Activated CD4-positive, alpha-beta T cell treated with anti-CD3 and anti-CD28 coated beads, Interleukin-2, amount 10 ng/mL, durations not matched to agents 24 days and 14 days (primary cell): ENCODE measurements around the gene ALOX15B. TPM values are rescaled to one million over a fixed set of nuclear protein-coding genes. Genes with fewer than 3 reads are reported as not detected.

Experiments
- DNase-seq: peaks from one replicate; pipeline ENCODE4 v3.0.0; 2022
- H3K27ac Mint-ChIP-seq: one replicate; pipeline ENCODE4 v1.8.0; 2022; ENCODE audit warnings: mild to moderate bottlenecking, mixed read lengths
- H3K27me3 Mint-ChIP-seq: one replicate; pipeline ENCODE4 v1.8.0; 2022; ENCODE audit warnings: mixed read lengths
- H3K36me3 Mint-ChIP-seq: one replicate; pipeline ENCODE4 v1.8.0; 2022; ENCODE audit warnings: low read depth, mild to moderate bottlenecking, mixed read lengths
- H3K4me1 Mint-ChIP-seq: one replicate; pipeline ENCODE4 v1.8.0; 2021; ENCODE audit warnings: mixed read lengths
- H3K4me3 Mint-ChIP-seq: one replicate; pipeline ENCODE4 v1.8.0; 2022; ENCODE audit warnings: mild to moderate bottlenecking, moderate library complexity, mixed read lengths
- H3K9me3 Mint-ChIP-seq: one replicate; pipeline ENCODE4 v1.8.0; 2021; ENCODE audit warnings: mixed read lengths
- intact Hi-C: fragments of 100-400 bp; cut with micrococcal nuclease; formaldehyde crosslinking; loops from one replicate; pipeline ENCODE4 v1.15.1; 2023
- total RNA-seq: library from RNA; stranded (reverse); gene quantifications from 2 replicates; pipeline ENCODE4 v1.2.3, GENCODE V29; 2022

The ALOX15B gene
- not detected in 2 replicates for total RNA-seq

GRCh38 chr17:8038954-8039610 is at the start of gene ALOX15B:
Gene ALOX15B, plus strand, starts transcription at chr17:8039059. Its CDS starts 97 bp downstream, at chr17:8039156.
- no peaks in the 10 kb centered on the region for H3K9me3 Mint-ChIP-seq
- no peak for DNase-seq
- intact Hi-C loops, result no loop called here
- peaks cover 2% of the 10 kb centered on the region for H3K4me1 Mint-ChIP-seq
- H3K36me3 Mint-ChIP-seq, result no peaks in the 10 kb centered on the region
- H3K27ac Mint-ChIP-seq, result no peak within 1 kb of the TSS
- H3K4me3 Mint-ChIP-seq, result no peak within 1 kb of the TSS
- H3K27me3 Mint-ChIP-seq, result peaks cover 29% of the 10 kb centered on the region

GRCh38 chr17:7989781-7990655 is 48.8 kb upstream of the ALOX15B start:
- Mint-ChIP-seq H3K9me3 (no peaks in the 10 kb centered on the region), H3K4me1 (peaks cover 19% of the 10 kb centered on the region), H3K27ac (peak overlapping the region; percentile 87), H3K36me3 (no peaks in the 10 kb centered on the region), H3K4me3 (peak overlapping the region; percentile 79), H3K27me3 (peaks cover 22% of the 10 kb centered on the region)
- peak; percentile 98 for DNase-seq
- intact Hi-C loops, result loop anchor here (1.0 to 2.0 kb wide), 4 partner anchors 67 to 247 kb away; no protein-coding TSS in a partner anchor

- intact Hi-C loops, result no loop called here
- Mint-ChIP-seq H3K36me3 (no peaks in the 10 kb centered on the region), H3K27me3 (peaks cover 23% of the 10 kb centered on the region), H3K27ac (no peak overlapping the region), H3K4me1 (peaks cover 23% of the 10 kb centered on the region), H3K9me3 (no peaks in the 10 kb centered on the region), H3K4me3 (no peak overlapping the region)
- no peak for DNase-seq
These were observed 46.3 kb upstream of the ALOX15B start for GRCh38 chr17:7992516-7992915.

- Mint-ChIP-seq H3K9me3 (no peaks in the 10 kb centered on the region), H3K4me1 (peaks cover 23% of the 10 kb centered on the region), H3K27me3 (peaks cover 23% of the 10 kb centered on the region), H3K27ac (peak overlapping the region; percentile 19), H3K4me3 (no peak overlapping the region), H3K36me3 (no peaks in the 10 kb centered on the region)
- intact Hi-C loops, result no loop called here
- DNase-seq, result peak; percentile 67
These were observed 45.9 kb upstream of the ALOX15B start for GRCh38 chr17:7992924-7993323.

GRCh38 chr17:7993972-7994589 is 44.8 kb upstream of the ALOX15B start:
- Mint-ChIP-seq H3K27ac (no peak overlapping the region), H3K36me3 (no peaks in the 10 kb centered on the region), H3K9me3 (no peaks in the 10 kb centered on the region), H3K27me3 (peaks cover 28% of the 10 kb centered on the region), H3K4me3 (no peak overlapping the region), H3K4me1 (peaks cover 20% of the 10 kb centered on the region)
- no peak for DNase-seq
- intact Hi-C loops, result no loop called here

GRCh38 chr17:7995724-7996123 is 43.1 kb upstream of the ALOX15B start:
- intact Hi-C loops, result no loop called here
- peaks cover 37% of the 10 kb centered on the region for H3K27me3 Mint-ChIP-seq
- no peak overlapping the region for H3K4me3 Mint-ChIP-seq
- H3K9me3 Mint-ChIP-seq, result no peaks in the 10 kb centered on the region
- H3K36me3 Mint-ChIP-seq, result no peaks in the 10 kb centered on the region
- no peak overlapping the region for H3K27ac Mint-ChIP-seq
- H3K4me1 Mint-ChIP-seq, result peaks cover 8% of the 10 kb centered on the region
- no peak for DNase-seq

GRCh38 chr17:7997186-7997585 is 41.7 kb upstream of the ALOX15B start:
- Mint-ChIP-seq H3K4me3 (no peak overlapping the region), H3K36me3 (no peaks in the 10 kb centered on the region), H3K9me3 (no peaks in the 10 kb centered on the region), H3K4me1 (peaks cover 7% of the 10 kb centered on the region), H3K27me3 (peaks cover 48% of the 10 kb centered on the region), H3K27ac (no peak overlapping the region)
- DNase-seq, result peak; percentile 83
- intact Hi-C loops, result no loop called here

GRCh38 chr17:8001976-8002720 is 36.7 kb upstream of the ALOX15B start, which contains the start of gene GUCY2D:
Gene GUCY2D, plus strand, starts transcription at chr17:8002615. Its CDS starts 433 bp downstream, at chr17:8003048.
- H3K9me3 Mint-ChIP-seq, result no peaks in the 10 kb centered on the region
- intact Hi-C loops, result no loop called here
- no peak for DNase-seq
- no peaks in the 10 kb centered on the region for H3K36me3 Mint-ChIP-seq
- H3K27me3 Mint-ChIP-seq, result peaks cover 48% of the 10 kb centered on the region
- H3K4me3 Mint-ChIP-seq, result no peak within 1 kb of the TSS
- H3K27ac Mint-ChIP-seq, result no peak within 1 kb of the TSS
- peaks cover 5% of the 10 kb centered on the region for H3K4me1 Mint-ChIP-seq

GRCh38 chr17:8002721-8003593 is 35.9 kb upstream of the ALOX15B start:
- no peaks in the 10 kb centered on the region for H3K9me3 Mint-ChIP-seq
- no peak overlapping the region for H3K4me3 Mint-ChIP-seq
- H3K27me3 Mint-ChIP-seq, result peaks cover 48% of the 10 kb centered on the region
- intact Hi-C loops, result no loop called here
- peaks cover 5% of the 10 kb centered on the region for H3K4me1 Mint-ChIP-seq
- no peaks in the 10 kb centered on the region for H3K36me3 Mint-ChIP-seq
- no peak overlapping the region for H3K27ac Mint-ChIP-seq
- DNase-seq, result no peak

GRCh38 chr17:8003594-8004181 is 35.2 kb upstream of the ALOX15B start:
- H3K27me3 Mint-ChIP-seq, result peaks cover 46% of the 10 kb centered on the region
- no peak overlapping the region for H3K4me3 Mint-ChIP-seq
- H3K4me1 Mint-ChIP-seq, result peaks cover 5% of the 10 kb centered on the region
- no peak overlapping the region for H3K27ac Mint-ChIP-seq
- intact Hi-C loops, result no loop called here
- no peak for DNase-seq
- H3K9me3 Mint-ChIP-seq, result no peaks in the 10 kb centered on the region
- H3K36me3 Mint-ChIP-seq, result no peaks in the 10 kb centered on the region

GRCh38 chr17:8004899-8005298 is 34.0 kb upstream of the ALOX15B start:
- H3K4me1 Mint-ChIP-seq, result peaks cover 5% of the 10 kb centered on the region
- no peak overlapping the region for H3K27ac Mint-ChIP-seq
- H3K4me3 Mint-ChIP-seq, result no peak overlapping the region
- H3K9me3 Mint-ChIP-seq, result no peaks in the 10 kb centered on the region
- H3K27me3 Mint-ChIP-seq, result peaks cover 40% of the 10 kb centered on the region
- DNase-seq, result no peak
- no peaks in the 10 kb centered on the region for H3K36me3 Mint-ChIP-seq
- intact Hi-C loops, result no loop called here

GRCh38 chr17:8005357-8005756 is 33.5 kb upstream of the ALOX15B start:
- intact Hi-C loops, result no loop called here
- H3K4me1 Mint-ChIP-seq, result peaks cover 5% of the 10 kb centered on the region
- H3K4me3 Mint-ChIP-seq, result no peak overlapping the region
- DNase-seq, result no peak
- peaks cover 38% of the 10 kb centered on the region for H3K27me3 Mint-ChIP-seq
- H3K36me3 Mint-ChIP-seq, result no peaks in the 10 kb centered on the region
- no peaks in the 10 kb centered on the region for H3K9me3 Mint-ChIP-seq
- no peak overlapping the region for H3K27ac Mint-ChIP-seq
